Measurements from ENCODE around the gene MAML3.

DNA sequence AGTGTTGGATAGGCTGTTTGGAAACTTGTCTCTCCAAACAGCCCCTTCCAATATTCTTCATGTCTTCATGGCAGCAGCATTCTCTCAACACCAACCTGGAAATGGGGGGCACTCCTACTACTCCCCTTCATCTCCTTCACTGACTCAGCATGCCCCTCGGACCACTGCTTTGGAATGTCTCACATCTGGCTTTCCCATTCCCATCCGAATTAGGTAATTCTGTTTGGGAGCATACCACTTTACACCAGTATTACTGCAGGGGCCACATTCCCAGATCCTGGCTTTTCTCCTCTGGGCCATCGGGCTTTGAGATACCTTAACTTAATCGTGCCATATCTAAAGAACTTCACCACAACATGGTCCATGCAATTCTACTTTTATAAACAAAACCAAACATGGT lies 100.8 kb downstream of the MAML3 start:
- TF ChIP-seq, protein P1, sequence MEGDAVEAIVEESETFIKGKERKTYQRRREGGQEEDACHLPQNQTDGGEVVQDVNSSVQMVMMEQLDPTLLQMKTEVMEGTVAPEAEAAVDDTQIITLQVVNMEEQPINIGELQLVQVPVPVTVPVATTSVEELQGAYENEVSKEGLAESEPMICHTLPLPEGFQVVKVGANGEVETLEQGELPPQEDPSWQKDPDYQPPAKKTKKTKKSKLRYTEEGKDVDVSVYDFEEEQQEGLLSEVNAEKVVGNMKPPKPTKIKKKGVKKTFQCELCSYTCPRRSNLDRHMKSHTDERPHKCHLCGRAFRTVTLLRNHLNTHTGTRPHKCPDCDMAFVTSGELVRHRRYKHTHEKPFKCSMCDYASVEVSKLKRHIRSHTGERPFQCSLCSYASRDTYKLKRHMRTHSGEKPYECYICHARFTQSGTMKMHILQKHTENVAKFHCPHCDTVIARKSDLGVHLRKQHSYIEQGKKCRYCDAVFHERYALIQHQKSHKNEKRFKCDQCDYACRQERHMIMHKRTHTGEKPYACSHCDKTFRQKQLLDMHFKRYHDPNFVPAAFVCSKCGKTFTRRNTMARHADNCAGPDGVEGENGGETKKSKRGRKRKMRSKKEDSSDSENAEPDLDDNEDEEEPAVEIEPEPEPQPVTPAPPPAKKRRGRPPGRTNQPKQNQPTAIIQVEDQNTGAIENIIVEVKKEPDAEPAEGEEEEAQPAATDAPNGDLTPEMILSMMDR (IDR thresholded peaks at IDR 0.05): no peak
- TF ChIP-seq POLR2A (IDR thresholded peaks at IDR 0.05) (no peak), EP300 (IDR thresholded peaks at IDR 0.05) (no peak)
